Peyer's patch (tissue), 4 donors: Measurements from ENCODE around the gene QSER1. TPM values are rescaled to one million over a fixed set of nuclear protein-coding genes. Genes with fewer than 3 reads are reported as not detected.
"Not testable (repeated sequence)": the region's sequence is repeated elsewhere in the genome, so short reads cannot be mapped to it uniquely, and the experiment has no call there.

Experiments used
- DNase-seq, 3 donors: peaks; one replicate each; pipeline ENCODE4 v3.0.0-alpha.2; 2017 to 2019
- H3K27ac ChIP-seq, 4 donors: fragments of 200-600 bp; sonication (generic); one replicate each; pipeline ENCODE4 v1.5.1; 2016 to 2019
- H3K27me3 ChIP-seq, 2 donors: fragments of 200-600 bp; sonication (generic); one replicate each; pipeline ENCODE4 v1.5.1; 2019
- H3K36me3 ChIP-seq, 3 donors: fragments of 200-600 bp; sonication (generic); one replicate each; pipeline ENCODE4 v1.5.1; 2016 to 2019
- H3K4me1 ChIP-seq, 4 donors: fragments of 200-600 bp; sonication (generic); one replicate each; pipeline ENCODE4 v1.5.1; 2016 to 2019
- H3K4me3 ChIP-seq, 4 donors: fragments of 200-600 bp; sonication (generic); 1 replicate in 3 of 4; 2 replicates in 1 of 4; pipeline ENCODE4 v1.5.1; 2016 to 2019; ENCODE audit warnings: mild to moderate bottlenecking in 1 of 4
- H3K9me3 ChIP-seq, 4 donors: fragments of 200-600 bp; sonication (generic); one replicate each; pipeline ENCODE4 v1.5.1; 2016 to 2019; ENCODE audit warnings: mild to moderate bottlenecking in 1 of 4
- POLR2A ChIP-seq, 2 donors: fragments of 450-650 bp; IDR thresholded peaks; one replicate each; pipeline ENCODE4 v1.5.1; 2017; ENCODE audit warnings: antibody characterized with exemption in 2 of 2, mild to moderate bottlenecking in 2 of 2, moderate library complexity in 2 of 2
- total RNA-seq, 4 donors: library from RNA; depleted of rRNA; stranded (reverse); fragments of >200 nt; gene quantifications; one replicate each; pipeline ENCODE4 v1.1.0, GENCODE V29; 2016
- TF ChIP-seq, protein P1 (sequence below), 6 experiments: fragments of 450-650 bp in 4 of 6; fragments of 200-600 bp in 2 of 6; sonication (generic) in 1 of 6; IDR thresholded peaks; one replicate each; pipeline ENCODE4 v1.5.1; 2017 to 2019; ENCODE audit warnings: antibody characterized with exemption in 6 of 6, mild to moderate bottlenecking in 3 of 6, moderate library complexity in 1 of 6

QSER1 gene
- total RNA-seq, 4 donors from 2014 or later, result 17.7 to 111 (median 21.9) TPM

DNA sequence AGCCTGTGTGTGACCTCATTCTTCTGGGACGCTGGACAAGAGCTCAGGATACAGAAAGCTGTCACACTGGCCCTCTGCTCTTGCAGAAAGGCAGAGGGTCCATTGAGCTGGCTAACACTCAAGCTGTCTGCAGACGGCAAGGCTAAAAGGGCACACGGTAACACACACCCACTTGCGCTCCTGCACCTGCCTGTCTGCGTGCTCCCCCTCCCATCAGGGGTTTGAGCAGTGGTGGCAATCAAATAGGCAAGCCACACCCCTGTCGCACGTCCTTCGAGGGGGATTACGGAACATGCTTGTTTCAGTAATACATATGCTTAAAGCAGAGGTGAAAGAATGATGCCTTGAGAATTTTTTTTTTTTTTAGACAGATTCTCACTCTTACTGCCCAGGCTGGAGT is 7.1 kb upstream of the QSER1 start:
- H3K27me3 ChIP-seq, result no peaks in the 10 kb centered on the region
- no peak for DNase-seq
- no peak overlapping the region for H3K4me3 ChIP-seq
- TF ChIP-seq POLR2A (IDR thresholded peaks at IDR 0.05), result no peak
- TF ChIP-seq, protein P1, sequence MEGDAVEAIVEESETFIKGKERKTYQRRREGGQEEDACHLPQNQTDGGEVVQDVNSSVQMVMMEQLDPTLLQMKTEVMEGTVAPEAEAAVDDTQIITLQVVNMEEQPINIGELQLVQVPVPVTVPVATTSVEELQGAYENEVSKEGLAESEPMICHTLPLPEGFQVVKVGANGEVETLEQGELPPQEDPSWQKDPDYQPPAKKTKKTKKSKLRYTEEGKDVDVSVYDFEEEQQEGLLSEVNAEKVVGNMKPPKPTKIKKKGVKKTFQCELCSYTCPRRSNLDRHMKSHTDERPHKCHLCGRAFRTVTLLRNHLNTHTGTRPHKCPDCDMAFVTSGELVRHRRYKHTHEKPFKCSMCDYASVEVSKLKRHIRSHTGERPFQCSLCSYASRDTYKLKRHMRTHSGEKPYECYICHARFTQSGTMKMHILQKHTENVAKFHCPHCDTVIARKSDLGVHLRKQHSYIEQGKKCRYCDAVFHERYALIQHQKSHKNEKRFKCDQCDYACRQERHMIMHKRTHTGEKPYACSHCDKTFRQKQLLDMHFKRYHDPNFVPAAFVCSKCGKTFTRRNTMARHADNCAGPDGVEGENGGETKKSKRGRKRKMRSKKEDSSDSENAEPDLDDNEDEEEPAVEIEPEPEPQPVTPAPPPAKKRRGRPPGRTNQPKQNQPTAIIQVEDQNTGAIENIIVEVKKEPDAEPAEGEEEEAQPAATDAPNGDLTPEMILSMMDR (IDR thresholded peaks at IDR 0.05), result no peak
- H3K9me3 ChIP-seq, result no peaks in the 10 kb centered on the region
- no peaks in the 10 kb centered on the region for H3K36me3 ChIP-seq
- H3K4me1 ChIP-seq, result no peaks in the 10 kb centered on the region
- H3K27ac ChIP-seq, result no peak overlapping the region

DNA sequence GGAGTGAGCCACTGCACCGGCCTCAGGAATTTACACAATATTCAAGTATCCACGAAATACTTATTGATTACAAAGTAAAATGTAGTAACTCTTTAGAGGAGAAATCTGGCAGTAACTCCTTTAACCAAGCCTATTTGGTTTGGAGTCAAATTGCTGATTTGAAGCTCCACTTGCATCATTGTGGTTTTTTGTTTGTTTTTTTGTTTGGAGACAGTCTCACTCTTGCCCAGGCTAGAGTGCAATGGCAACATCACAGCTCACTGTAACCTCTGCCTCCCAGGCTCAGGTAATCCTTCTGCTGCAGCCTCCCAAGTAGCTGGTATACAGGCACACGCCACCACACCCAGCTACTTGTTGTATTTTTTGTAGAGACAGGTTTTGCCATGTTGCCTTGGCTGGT is 6.4 kb upstream of the QSER1 start:
- Histone ChIP-seq H3K27ac (no peak overlapping the region), H3K4me3 (no peak overlapping the region), H3K36me3 (no peaks in the 10 kb centered on the region), H3K9me3 (no peaks in the 10 kb centered on the region), H3K27me3 (no peaks in the 10 kb centered on the region), H3K4me1 (peaks cover 0 to under 1% (median 0%) of the 10 kb centered on the region in 4 donors)
- DNase-seq, result no peak
- TF ChIP-seq POLR2A (IDR thresholded peaks at IDR 0.05), result no peak
- TF ChIP-seq, protein P1 (IDR thresholded peaks at IDR 0.05), result no peak

DNA sequence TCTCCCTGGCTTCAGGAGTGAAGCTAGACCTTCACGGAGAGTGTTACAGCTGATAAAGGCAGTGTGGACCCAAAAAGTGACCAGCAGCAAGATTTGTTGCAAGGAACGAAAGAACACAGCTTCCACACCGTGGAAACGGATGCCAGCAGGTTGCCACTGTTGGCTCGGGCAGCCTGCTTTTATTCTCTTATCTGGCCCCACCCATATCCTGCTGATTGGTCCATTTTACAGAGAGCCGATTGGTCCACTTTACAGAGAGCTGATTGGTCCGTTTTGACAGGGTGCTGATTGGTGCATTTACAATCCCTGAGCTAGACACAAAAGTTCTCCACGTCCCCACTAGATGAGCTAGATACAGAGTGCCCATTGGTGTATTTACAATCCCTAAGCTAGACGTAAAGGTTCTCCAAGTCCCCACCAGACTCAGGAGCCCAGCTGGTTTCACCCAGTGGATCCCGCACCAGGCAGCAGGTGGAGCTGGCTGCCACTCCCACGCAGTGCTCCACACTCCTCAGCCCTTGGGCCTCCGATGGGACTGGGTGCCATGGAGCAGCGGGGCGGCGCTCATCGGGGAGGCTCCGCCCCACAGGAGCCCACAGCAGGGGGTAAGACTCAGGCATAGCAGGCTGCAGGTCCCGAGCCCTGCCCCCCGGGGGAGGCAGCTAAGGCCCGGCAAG is 4.8 kb upstream of the QSER1 start:
- not testable (repeated sequence) for H3K9me3 ChIP-seq, DNase-seq, H3K4me3 ChIP-seq, H3K36me3 ChIP-seq, H3K4me1 ChIP-seq, H3K27me3 ChIP-seq, H3K27ac ChIP-seq

DNA sequence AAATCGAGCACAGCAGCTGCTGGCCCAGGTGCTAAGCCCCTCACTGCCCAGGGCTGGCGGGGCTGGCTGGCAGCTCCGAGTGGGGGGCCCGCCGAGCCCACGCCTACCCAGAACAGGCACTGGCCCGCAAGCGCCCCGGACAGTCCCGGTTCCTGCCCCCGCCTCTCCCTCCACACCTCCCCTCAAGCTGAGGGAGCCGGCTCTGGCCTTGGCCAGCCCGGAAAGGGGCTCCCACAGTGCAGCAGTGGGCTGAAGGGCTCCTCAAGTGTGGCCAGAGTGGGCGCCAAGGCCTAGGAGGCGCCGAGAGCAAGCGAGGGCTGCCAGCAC is 4.3 kb upstream of the QSER1 start:
- not testable (repeated sequence) for H3K4me3 ChIP-seq, H3K4me1 ChIP-seq, H3K27me3 ChIP-seq, H3K9me3 ChIP-seq, H3K27ac ChIP-seq, H3K36me3 ChIP-seq, DNase-seq

DNA sequence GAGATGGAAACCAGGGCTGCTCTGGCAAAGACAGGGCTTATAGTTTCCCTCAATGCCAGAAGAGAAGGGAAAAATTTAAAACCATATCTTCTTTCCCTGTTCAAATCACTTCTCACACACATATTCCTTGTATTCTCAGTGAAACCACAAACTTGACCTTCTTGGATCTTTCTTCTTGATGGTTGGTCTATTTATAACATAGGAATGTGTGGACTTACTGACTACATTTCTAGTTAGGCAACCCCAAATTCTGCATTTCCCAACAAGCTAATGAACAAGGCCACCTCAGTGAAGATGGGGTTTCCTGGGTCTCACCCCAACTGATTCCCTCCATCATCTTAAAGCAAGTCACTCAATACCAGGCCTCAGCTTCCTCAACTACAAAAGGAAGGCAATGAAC is 3.8 kb upstream of the QSER1 start:
- Histone ChIP-seq H3K36me3 (no peaks in the 10 kb centered on the region), H3K27me3 (no peaks in the 10 kb centered on the region), H3K27ac (no peak overlapping the region), H3K4me3 (no peak overlapping the region), H3K4me1 (peaks cover 0 to 8% (median 3%) of the 10 kb centered on the region in 4 donors), H3K9me3 (no peaks in the 10 kb centered on the region)
- no peak for DNase-seq
- TF ChIP-seq, protein P1 (IDR thresholded peaks at IDR 0.05), result no peak
- no peak for TF ChIP-seq POLR2A (IDR thresholded peaks at IDR 0.05)

DNA sequence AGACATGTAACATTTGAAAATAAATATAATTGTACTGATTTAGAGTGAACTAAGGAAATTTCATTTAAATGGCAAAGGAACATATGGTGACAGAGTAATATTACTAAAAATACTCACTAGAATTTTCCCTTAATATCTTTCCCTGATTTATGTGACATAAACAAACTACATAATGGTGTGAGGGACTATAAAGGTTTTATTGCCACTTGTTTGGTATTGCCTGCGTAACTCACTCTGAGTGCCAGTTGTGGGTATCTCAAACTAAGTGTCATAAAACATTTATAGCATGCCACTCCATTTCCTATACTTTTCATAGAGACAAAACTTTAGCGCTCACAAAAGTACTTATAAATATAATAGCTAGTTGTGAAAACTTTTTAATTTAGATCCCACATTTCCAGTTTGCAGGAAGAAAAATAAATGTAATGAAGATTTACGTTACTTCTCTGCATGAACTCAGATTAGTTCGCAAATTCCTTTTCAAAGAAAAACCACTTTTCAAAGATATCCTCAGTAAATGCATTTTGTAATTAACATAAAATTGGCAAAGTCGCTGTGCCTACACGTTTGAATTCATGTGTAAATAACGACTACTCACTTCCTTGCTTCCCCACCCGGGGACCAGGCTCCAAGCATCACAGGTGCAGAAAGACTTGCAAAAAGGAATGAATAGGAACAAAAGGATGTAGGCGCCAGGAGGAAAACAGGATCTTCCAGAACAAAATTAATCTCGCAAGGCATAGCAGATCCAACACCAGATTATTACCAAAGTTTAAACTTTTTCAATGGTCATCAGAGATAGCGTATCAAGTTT is 1.6 kb upstream of the QSER1 start:
- H3K4me3 ChIP-seq, result no peak overlapping the region
- H3K9me3 ChIP-seq, result no peaks in the 10 kb centered on the region
- H3K27ac ChIP-seq, result no peak overlapping the region
- H3K27me3 ChIP-seq, result no peaks in the 10 kb centered on the region
- no peak for DNase-seq
- no peaks in the 10 kb centered on the region for H3K36me3 ChIP-seq
- TF ChIP-seq, protein P1 (IDR thresholded peaks at IDR 0.05), result no peak
- no peak for TF ChIP-seq POLR2A (IDR thresholded peaks at IDR 0.05)
- peaks cover 0 to 8% (median 3%) of the 10 kb centered on the region in 4 donors for H3K4me1 ChIP-seq
